Raji (cell line): Measurements from ENCODE around the gene GRK7.

Source experiments
- POLR2A ChIP-seq: IDR thresholded peaks from 2 replicates; pipeline ENCODE4 v1.6.1; 2011; ENCODE audit warnings: low read depth, low read length, control low read depth; ENCODE audit not compliant: insufficient read depth

GRK7 gene, protein sequence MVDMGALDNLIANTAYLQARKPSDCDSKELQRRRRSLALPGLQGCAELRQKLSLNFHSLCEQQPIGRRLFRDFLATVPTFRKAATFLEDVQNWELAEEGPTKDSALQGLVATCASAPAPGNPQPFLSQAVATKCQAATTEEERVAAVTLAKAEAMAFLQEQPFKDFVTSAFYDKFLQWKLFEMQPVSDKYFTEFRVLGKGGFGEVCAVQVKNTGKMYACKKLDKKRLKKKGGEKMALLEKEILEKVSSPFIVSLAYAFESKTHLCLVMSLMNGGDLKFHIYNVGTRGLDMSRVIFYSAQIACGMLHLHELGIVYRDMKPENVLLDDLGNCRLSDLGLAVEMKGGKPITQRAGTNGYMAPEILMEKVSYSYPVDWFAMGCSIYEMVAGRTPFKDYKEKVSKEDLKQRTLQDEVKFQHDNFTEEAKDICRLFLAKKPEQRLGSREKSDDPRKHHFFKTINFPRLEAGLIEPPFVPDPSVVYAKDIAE (N-terminal part only)

GRCh38 chr3:141763088-141763750, at the start of gene GRK7:
TSS of gene GRK7 (plus strand) at chr3:141763408. CDS start at chr3:141778285, 14,877 bp downstream.
- TF ChIP-seq POLR2A: no peak

- no peak for TF ChIP-seq POLR2A
Measured at GRCh38 chr3:141714671-141715070, 48.5 kb upstream of the GRK7 start.

GRCh38 chr3:141722081-141722480, 41.1 kb upstream of the GRK7 start:
- no peak for TF ChIP-seq POLR2A

GRCh38 chr3:141722648-141723047, 40.6 kb upstream of the GRK7 start:
- no peak for TF ChIP-seq POLR2A

DNA sequence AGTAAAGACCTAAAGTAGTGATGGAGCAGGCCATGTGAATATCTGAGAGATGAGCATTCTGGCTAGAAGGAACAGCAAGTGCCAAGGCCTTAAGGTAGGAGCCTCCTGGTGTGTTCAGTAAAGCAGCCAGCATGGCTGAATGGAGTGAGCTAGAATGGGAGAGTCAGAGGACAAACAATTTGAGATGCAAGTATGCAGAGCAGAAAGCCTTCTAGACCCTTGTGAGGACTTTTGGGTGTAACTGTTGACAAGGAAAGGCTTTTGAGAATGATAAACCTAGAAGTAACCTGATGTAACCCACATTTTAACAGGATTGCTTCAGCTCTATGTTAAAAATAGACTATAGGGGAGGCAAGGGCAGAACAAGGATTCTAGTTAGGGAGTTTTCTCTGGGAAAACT, 40.0 kb upstream of the GRK7 start:
- no peak for TF ChIP-seq POLR2A

DNA sequence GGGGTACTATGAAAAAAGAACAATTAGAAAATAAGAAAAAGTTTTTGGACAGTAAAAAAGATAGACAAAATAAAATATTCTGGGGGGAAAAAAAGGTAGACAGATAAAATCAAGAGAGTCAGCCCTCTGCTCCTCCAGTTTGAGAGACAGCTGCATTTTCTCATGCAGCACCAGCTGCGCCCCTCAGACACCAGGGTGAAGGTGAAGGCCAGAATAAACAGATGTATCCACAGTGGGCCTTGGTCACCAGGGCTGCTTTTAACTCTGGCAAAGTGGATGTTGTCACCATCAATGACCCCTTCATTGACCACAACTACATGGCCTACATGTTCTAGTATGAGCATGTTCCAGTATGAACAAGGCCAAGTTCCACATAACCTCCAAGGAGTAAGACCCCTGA, 39.0 kb upstream of the GRK7 start:
- no peak for TF ChIP-seq POLR2A

- no peak for TF ChIP-seq POLR2A
Measured at GRCh38 chr3:141725036-141725435, 38.2 kb upstream of the GRK7 start.

DNA sequence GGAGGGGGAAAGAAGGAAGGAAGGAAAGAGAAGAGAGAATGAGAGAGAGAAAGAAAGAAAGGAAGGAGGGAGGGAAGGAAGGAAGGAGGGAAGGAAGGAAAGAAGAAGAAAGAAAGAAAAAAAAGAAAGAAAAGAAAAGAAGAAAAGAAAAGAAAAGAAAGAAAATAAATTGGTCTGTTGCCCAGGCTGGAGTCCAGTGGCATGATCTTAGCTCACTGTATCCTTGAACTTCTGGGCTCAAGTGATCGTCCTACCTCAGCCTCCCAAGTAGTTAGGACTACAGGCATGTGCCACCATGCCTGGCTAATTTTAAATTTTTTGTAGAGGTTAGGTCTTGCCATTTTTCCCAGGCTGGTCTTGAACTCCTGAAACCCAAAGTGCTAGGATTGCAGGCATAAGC, 36.7 kb upstream of the GRK7 start:
- TF ChIP-seq POLR2A: no peak

- TF ChIP-seq POLR2A: no peak
Measured at GRCh38 chr3:141728355-141728892, 34.8 kb upstream of the GRK7 start.

DNA sequence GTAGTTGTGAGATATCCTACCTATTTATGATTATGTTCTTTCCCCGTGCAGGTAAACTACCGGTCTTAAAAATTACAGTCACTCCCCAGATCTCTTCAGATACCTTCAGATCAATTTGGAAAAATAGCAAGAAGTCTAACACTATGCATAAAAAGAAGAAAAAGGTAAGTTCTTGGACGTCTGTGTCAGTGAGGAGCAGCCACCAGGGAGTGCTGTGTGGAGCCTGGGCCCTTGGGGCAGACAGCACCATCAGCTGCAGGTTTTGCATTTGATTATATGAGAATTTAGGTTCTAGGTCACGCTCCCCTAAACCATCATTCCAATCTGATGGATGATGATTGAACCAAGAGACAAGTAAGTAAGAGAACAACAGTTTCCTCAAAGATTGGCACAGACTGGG, 34.0 kb upstream of the GRK7 start:
- no peak for TF ChIP-seq POLR2A

- no peak for TF ChIP-seq POLR2A
Measured at GRCh38 chr3:141735176-141735575, 28.0 kb upstream of the GRK7 start.

DNA sequence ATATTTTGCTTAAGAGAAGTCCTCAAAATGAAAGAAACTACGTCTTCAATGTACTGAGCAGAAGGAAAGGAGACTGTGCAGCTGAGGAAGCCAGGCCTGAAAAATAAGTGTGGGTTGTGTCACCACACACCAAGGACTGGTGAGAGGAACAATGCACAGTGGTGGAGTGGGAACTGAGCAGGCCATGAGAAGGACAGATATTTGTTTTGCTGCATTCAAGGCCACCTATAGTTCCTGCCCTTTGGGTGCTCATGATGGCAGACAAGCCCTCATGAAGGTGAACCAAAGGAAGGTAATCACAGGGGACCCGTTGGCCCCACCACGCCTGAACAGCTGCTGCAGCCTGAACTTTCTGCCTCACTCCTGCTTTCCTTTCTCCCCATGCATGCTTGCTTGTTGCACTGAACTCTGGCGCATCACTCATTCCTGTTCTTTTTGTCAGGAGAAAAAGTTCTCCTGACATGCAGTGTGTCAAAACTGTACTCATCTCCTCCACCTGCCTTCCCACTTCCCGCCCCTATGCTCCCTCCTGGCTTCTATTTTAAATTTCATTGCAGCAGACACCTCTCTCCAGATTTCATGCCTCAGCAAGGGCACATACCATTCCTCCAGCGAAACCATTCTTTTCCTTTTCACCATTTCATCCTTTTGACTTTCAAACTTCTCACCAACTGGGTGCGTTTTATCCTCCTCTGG, 27.3 kb upstream of the GRK7 start:
- no peak for TF ChIP-seq POLR2A

GRCh38 chr3:141737093-141737492, 26.1 kb upstream of the GRK7 start:
- no peak for TF ChIP-seq POLR2A

DNA sequence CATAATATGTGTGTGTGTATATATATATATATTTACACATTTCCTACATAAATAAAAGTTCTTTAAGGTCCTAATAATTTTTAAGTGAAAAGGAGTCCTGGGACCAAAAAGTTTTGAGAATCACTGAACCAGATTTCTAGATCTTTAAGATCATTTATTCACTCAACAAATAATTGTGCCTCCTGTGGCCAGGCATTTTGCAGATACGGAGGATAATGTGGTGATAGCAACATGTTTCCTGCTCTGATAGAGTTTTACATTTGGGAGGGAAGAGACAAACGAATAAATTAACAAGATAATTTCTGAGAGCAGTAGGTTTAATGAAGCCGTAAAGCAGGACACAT, 25.6 kb upstream of the GRK7 start:
- TF ChIP-seq POLR2A: no peak
